ENCODE results near the gene CXorf58.

CXorf58 gene

DNA sequence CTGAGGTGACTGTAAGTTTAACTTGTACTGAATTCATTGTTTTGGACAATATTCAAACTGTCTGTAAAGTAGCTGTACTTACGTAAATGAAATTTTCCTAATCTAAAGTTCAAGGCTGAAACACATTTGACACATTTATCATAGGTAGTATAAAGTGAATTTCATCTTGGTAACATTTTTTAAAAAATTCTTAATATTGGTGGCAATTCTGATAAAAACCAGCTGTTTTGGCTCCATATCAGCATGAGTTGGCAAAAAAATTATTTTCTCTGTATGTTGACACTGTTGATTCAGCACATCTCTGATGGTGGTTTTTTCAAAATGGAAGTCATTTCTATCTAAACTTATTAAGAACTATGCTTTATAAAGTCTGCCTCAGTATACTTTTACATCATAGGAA lies 30.9 kb downstream of the CXorf58 start:
- TF ChIP-seq, protein P1, sequence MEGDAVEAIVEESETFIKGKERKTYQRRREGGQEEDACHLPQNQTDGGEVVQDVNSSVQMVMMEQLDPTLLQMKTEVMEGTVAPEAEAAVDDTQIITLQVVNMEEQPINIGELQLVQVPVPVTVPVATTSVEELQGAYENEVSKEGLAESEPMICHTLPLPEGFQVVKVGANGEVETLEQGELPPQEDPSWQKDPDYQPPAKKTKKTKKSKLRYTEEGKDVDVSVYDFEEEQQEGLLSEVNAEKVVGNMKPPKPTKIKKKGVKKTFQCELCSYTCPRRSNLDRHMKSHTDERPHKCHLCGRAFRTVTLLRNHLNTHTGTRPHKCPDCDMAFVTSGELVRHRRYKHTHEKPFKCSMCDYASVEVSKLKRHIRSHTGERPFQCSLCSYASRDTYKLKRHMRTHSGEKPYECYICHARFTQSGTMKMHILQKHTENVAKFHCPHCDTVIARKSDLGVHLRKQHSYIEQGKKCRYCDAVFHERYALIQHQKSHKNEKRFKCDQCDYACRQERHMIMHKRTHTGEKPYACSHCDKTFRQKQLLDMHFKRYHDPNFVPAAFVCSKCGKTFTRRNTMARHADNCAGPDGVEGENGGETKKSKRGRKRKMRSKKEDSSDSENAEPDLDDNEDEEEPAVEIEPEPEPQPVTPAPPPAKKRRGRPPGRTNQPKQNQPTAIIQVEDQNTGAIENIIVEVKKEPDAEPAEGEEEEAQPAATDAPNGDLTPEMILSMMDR (IDR thresholded peaks at IDR 0.05; ENCODE audit: low read depth, low read length) = no peak

DNA sequence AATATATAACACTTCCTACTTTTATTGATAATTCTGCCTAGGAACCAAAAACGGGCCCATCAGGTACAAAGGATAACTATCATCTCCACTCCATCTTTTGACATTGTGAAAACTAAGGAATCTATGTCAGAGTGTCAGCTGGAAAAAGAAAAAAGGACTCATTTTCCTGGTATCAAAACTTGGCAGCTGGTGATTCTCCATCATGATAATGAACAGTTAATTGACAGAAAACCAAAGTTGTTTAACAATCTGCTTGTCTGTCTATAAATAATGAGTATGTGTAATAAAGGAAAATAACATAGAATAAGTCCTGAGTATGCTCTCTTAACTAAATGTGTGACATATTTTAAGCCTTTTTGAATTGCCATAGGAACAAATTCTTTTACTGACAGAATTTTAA lies 31.4 kb downstream of the CXorf58 start:
- H3K4me3 ChIP-seq (ENCODE audit: low read depth, low read length) = no peak overlapping the region
- TF ChIP-seq, protein P1 (IDR thresholded peaks at IDR 0.05; ENCODE audit: low read depth, low read length) = no peak

More for the DNA sequence above, 30.9 kb downstream of the CXorf58 start:
- H3K4me3 ChIP-seq (ENCODE audit: low read depth, low read length) = no peak overlapping the region

DNA sequence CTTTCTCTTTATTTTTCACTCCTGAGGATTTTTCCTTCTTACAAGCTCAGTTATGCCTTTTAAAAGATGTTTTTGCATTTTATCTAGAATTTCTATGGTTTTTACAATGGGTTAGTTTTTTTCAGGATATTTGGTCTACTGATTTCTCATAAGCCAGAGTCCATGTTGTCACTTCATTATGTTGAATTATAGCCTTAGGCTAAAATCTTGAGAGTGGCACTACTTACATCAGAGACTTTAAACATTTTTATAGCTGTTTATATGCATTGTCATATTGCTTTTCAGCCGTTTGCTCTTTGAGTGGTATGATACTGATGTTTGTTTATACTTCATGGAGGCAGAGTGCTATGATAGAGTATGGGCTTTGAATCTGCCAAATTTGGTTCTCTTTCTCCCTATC lies 36.4 kb downstream of the CXorf58 start:
- H3K4me3 ChIP-seq (ENCODE audit: low read depth, low read length) = no peak overlapping the region
- TF ChIP-seq, protein P1 (IDR thresholded peaks at IDR 0.05; ENCODE audit: low read depth, low read length) = no peak

DNA sequence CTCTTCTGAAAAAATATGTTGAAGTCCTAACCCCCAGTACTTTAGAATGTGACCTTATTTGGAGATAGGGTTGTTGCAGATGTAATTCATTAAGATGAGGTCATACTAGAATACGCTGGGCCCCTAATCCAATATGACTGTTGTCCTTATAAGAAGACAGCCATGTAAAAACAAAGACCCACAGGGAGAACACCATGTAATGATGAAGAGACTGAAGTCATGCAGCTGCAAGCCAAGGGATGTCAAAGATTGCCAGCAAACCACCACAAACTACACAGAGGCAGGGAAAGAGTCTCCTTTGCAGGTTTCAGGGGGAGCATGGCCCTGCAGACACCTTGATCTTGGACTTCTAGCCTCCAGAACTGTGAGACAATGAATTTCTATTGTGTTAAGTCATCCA lies 37.4 kb downstream of the CXorf58 start:
- TF ChIP-seq, protein P1 (IDR thresholded peaks at IDR 0.05; ENCODE audit: low read depth, low read length) = no peak
- no peak overlapping the region for H3K4me3 ChIP-seq (ENCODE audit: low read depth, low read length)

DNA sequence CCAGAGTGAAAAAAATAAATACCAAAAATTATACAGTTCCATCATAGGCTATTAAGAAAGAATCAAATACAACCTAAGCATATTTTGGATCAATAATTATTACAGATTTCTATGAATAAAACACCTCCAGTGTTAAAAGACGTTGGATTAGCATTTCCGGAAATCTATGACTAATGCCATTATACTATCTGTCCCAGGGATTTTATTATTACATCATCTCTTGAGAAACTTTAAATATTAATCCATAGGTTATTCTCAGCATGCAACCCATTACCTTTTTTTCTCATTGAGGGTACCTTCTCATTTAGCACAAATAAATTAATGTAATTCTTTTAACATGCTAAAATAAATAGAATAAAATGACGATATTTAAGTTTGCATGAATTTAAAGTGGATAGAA lies 44.6 kb downstream of the CXorf58 start:
- no peak overlapping the region for H3K4me3 ChIP-seq (ENCODE audit: low read depth, low read length)
- TF ChIP-seq, protein P1 (IDR thresholded peaks at IDR 0.05; ENCODE audit: low read depth, low read length) = no peak

DNA sequence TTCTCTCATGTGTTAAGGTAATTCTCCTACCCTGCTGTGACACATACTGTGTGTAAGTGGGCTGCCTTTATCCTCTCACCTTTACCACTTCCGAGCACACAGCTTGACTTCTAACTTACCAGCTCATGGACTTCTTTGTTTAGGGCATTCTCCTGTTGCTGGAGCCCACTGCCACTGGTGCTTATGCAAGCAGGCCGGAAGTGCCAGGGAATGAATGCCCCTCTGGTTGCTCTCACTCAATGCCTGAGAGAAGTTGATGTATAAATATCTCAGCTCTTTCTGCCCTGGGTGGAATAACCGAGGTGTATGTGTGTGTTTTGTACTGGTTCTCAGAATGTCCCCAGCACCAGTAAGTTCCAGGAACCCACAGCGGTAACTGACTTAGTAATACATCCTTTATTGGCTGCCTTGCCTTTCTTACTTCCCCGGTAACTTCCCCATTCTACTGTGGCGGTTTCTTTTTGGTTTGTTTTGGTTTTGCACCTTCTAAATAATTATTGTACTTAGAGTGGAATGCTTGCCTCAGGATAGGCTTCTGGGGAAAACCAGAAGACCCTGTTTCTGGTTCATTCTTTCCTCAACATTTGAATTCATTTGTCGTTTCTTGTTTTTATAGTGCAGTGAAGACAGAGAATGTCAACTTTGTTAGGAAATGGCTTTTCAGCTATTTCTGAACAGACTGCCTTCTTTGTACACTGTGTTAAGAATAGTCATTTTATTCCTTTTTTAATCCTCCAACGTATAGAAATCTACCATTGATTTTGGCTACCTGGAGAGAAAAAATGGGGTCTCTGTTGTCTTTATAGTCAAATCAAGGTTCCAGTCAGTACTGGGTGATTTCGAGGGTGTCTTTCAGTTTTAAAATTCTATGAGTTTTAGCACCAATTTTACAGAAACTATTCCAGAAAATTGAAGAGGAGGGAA lies 45.4 kb downstream of the CXorf58 start:
- no peak overlapping the region for H3K4me3 ChIP-seq (ENCODE audit: low read depth, low read length)
- TF ChIP-seq, protein P1 (IDR thresholded peaks at IDR 0.05; ENCODE audit: low read depth, low read length) = no peak

DNA sequence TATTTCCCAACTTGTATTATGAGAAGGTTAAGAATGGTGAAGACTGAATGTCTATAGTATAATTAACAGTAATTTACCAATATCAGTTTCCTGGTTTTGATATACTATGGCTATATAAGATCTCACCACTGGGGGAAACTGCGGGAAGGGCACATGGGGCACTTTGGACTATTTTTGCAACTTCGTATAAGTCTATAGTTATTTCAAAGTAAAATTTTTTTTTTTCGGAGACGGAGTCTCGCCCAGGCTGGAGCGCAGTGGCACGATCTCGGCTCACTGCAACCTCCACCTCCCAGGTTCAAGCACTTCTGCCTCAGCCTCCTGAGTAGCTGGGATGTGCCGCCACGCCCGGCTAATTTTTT lies 46.1 kb downstream of the CXorf58 start:
- TF ChIP-seq, protein P1 (IDR thresholded peaks at IDR 0.05; ENCODE audit: low read depth, low read length) = no peak
- no peak overlapping the region for H3K4me3 ChIP-seq (ENCODE audit: low read depth, low read length)

Measured in WI38 (cell line).